GM19463 (cell line): ENCODE results near the gene IQCK.

Experiments
- ATAC-seq: cut with Tn5 transposase; IDR thresholded peaks from one replicate; pipeline ENCODE4 v1.9.1; 2021; ENCODE audit warnings: mild to moderate bottlenecking, moderate library complexity; ENCODE audit not compliant: unreplicated experiment

IQCK gene

DNA sequence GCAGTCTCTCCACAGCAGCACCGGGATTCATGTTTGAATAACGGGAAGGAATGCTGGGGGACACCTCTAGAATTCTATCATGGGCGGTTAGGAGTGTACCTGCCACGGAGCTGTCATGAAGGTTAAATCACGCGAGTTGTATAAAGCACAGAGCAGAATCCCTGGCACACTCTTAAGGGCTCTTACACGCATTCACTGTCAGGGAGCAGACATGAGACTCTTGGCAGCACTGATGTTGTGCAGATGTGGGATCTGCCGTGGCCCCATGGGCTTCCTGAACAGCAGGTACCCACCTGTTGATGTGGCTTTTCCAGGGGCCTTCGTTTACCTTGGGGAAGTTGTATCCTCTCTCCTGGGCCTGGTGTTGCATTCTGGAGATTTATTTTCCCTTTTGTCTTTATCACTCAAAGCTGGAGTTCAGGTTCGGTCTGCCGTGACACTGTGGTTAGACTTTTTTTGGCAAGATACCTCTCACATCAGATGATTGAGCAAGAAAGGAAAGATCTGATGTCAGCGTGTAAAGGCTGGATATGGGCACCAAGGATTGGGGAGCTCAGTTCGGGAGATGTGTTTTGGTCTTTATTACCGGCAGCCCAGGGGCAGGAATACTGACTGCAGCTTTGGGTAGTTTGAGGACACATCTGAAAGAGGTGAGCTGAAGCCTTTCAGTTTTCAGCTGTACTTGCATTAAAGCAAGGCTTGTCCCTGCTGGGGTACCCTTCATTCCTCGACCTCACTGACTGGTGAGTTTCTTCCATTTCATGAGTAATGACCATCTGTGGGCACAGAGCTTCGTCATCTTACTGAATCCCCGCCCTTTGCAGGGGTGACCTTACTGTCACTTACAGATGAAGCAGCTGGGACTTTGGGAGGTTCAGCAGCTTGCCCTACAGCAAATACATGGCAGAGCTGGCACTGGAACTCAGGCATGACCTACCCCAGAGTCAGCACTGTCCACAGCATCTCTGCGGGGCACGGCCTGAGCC is 19.3 kb upstream of the IQCK start:
- no peak for ATAC-seq

DNA sequence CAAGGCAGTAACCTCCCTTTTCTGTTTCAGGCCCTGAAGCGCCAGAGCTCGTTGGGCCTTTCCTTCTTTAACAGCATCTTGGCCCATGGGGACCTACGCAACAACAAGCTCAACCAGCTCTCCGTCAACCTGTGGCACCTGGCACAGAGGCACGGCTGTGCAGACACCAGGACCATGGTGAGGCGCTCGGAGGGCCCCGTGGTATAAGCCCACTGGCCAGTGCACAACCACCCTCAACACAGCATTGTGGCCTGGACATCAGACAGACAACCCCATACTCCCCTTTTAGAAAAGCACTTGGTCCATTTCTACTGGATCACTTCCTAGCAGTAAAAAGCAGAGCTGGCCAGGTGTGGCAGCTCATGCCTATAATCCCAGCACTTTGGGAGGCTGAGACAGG is 18.6 kb upstream of the IQCK start:
- ATAC-seq = no peak

DNA sequence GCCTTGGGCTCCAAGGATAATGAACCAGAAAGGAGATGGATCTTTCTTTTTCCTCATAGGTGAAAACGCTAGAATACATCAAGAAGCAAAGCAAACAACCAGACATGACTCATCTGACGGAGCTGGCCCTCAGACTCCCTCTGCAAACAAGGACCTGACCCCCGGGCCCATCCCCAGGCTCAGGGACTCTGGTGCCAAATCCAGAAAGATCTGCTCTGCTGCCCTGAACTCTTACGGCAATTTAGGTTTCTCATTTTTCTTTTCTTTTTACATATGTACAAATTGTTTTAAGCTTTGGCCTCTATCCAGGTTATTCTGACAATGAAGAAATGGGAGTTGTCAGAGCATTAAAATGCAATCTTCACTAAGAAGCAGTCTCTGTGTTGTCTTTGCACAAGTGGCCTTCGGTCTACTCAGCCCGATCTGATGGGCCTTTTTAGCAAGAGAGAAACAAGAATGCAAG is 17.7 kb upstream of the IQCK start:
- ATAC-seq = no peak

DNA sequence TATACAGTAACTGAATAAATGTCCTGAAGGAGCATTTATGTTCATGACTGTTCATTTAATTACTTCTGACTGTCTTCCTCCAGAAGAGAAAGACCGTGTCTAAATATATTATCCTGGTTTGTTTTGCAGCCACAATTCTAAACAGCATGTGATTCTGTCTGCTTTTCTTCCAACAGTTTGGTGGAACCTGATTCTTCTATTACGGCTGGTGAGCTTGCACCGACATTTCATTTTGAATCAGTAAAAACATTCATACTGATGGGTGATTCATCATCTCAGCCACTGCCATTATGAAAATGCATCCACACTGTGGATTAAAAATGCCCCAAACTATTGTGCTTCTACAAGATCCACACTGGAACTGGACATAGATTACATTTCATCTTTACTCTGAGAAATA is 17.0 kb upstream of the IQCK start:
- no peak for ATAC-seq

DNA sequence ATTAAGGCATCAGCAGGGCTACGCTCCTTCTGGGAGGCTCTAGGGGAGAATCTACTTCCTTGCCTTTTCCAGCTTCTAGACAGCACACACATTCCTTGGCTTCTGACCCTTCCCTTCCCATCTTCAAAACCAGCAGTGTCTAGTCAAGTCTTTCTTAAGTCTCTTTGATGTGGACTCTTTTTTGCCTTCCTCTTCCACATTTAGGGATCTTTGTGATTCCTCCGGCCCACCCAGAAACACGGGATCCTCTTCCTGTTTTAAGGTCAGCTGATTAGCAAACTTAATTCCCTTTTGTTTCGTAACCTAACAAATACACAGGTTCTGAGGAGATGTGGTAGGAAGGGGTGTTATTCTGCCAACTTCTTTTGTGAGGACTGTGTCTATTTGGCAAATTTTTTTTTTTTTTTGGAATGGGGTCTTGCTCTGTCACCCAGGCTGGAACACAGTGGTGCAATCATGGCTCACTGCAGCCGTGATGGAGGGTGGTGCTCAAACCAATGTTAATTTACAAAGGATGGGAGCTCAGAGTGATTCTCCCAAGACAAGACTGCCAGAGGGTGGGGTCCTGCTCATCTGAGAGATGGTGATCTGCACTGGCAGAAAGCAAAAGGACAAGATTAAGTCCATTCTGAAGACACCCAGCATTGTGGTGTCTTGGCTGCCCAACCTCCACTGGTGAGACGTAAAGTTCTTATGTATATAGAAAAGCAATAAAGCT is 14.7 kb upstream of the IQCK start:
- ATAC-seq = no peak

DNA sequence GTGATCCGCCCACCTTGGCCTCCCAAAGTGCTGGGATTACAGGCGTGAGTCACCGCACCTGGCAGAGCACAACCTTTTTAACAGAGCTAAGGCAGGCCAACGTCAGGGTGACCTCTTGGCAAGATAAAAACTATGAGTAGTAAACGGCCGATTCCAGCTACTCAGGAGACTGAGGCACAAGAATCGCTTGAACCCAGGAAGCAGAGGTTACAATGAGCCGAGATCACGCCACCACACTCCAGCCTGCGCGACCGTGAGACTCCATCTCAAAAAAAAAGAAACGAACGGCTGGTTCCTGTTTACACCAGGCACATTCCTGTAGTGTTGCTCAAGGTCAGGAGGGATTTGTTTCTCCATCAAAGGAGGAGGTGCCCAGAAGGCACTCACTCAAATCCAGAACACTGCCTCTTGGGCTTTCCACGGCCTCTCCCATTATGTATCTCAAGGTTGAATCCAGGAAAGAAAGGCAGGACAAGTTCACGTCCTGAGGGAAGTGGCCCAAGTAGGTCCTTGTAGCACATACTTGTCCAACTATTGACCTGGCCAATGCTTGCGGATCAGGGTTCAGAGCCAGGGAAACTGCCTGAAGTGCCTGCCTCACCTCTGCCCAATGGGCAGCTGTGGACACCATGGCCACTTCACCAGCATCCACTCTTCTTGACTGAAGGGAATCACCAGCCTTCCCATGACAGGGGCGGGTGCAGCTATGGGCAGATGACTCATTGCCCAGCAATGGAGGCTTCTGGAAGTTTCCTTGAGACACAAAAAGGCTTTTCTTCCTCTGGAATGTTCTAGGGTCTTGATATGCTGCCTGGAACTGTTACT is 13.5 kb upstream of the IQCK start:
- ATAC-seq = no peak

DNA sequence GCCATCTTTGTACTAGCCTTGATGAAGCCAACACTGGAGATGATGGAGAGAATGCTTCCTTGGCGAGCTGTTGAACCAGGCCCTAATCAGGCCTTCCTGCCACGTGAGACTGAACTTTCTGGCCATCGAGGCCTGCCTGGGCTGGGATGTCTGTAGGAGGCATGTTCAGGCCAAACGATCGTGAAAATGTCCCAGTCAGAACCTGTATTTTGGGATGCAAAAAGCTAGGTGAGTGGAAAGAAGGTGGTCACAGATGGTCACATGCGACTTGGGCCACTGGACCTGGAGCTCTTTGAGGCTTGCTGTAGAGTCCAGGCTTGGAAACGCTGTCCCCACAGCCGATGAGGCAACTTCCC is 12.9 kb upstream of the IQCK start:
- ATAC-seq = no peak

DNA sequence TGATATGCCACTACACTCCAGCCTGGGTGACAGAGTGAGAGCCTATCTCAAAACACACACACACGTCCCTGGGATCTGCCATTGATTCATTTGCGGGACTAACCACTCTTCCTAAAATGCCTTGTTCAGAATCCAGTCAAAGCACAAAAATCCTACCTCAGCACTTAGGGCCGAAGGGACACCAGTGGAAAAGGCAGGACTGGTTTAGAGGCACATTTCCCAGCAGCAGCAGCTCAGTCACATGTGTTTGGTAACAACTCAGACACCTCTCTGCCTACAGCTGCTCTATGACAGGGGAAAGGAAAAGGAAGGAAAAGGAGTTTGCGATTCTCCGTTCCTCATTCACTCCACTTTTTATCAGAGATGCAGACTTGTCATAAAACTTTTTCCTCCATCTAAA is 12.2 kb upstream of the IQCK start:
- no peak for ATAC-seq

DNA sequence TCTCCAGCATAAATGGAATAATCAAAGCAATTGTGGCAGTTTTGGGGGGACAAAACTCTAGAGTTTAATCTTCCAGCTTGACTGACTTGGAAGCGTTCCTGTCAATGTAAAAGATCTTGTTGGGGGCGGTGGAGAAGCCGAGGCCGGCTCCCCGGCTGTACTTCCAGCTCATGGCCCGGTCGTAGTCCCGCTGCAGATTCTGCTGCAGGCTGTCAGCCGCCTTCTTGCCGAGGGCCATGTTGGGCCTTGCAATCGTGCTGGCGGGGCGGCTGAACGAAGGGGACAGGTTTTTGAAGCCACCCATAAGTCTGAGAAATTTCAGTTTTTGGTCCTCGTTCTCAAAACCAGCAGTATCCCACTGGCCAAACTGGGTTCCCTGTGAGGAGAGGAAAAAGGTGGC is 11.2 kb upstream of the IQCK start:
- no peak for ATAC-seq

DNA sequence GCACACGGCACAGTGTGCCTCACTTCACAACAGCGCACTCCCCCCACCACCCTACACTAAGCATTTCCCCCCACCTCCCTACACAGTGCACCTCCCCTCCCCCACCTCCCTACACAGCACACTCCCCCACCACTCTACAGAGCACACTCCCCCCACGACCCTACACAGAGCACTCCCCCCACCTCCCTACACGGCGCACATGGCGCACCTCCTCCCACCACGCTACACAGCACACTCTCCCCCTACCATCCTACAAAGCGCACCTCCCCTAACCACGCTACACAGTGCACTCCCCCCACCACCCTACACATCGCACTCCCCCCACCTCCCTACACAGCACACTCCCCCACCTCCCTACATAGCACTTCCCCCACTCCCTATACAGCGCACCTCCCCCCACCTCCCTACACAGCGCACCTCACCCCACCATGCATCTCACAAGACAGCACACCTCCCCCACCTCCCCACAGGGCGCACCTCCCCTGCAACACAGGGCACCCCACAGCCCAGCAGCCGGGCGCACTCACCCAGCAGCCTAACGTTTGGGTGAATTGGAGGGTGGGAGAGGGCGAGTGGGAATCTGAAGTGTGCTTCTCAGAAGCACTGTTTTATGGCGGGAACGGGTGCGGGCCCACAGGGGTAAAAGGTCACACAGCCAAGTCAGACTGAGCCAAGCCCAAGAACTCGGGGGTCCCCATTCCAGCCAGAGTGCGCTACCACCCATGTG is 10.3 kb upstream of the IQCK start:
- ATAC-seq = no peak

DNA sequence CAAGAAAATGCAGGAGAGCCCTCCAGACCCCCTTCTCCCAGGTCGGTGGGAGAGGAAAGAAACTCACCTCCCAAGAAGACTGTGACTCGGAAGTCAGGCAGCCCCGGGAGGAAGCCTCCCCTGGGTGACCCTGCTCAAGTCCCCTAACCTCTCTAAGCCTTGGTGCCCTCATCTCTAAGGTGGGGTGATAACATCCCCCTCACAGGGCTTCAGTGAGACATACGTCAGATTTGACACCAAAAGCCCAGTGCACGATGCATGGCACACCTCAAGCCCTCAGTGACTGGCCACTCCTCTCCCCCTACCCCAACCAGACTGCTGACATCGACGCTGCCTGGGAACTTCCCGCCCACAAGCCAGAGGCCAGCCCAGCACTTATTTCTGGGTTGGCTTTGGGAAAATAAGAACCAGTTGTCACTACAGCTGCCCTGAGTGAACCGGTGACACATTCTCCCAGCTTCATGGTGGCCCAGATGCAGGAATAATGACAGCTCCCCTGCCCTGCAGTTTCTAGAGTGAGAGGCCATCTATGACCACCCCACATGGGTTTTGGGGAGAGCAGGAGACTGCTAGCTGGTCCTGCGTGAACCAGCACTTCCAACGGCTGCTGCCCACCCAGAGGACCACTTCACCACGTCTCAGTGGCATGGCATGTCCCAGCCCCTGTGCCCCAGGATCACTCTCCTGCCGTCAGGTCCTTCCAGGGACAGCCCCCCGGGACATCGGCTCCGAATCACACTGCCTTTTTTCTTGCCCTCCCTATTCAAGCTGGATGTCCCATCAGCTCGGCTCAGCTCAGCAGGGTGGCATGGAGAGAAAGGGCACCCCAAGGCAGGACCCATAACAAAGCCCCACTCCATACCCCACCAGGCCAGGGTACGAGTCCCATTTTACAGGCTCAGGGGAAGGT is 9.5 kb upstream of the IQCK start:
- no peak for ATAC-seq

DNA sequence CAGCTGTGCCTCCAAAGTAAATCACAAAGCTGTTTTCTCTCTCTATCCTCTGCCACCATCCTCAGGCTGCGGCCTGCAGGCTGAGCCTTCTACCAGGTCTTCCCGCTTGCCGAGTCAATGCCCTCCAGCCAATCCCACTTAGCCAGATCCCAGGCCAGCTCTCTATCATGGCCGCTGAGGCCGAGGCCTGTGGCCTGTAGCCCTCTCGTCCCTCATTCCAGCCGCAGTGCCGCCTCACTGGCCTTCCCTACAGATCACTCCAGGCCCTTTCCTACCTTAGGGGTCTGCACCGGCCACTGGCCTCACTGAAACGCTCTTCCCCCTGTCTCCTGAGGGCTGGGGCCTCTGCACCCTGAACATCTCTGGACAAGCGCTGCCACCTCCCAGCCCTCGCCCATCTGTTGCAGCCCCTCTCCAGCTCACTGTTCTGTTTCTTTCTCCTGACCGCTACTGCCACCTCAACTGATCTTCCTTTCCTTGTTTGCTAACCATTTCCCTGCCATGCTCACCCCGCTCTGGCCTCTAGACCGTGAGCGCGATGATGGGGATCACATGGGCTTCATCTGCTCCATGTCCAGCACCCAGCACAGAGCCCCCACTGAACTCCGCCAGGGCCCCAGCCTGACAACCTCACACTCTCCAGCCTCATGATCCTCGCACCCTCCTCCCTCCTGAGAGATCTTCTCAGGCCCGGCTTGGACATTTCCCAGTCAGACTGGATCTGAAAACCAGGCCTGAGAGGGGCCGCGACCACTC is 8.5 kb upstream of the IQCK start:
- no peak for ATAC-seq

DNA sequence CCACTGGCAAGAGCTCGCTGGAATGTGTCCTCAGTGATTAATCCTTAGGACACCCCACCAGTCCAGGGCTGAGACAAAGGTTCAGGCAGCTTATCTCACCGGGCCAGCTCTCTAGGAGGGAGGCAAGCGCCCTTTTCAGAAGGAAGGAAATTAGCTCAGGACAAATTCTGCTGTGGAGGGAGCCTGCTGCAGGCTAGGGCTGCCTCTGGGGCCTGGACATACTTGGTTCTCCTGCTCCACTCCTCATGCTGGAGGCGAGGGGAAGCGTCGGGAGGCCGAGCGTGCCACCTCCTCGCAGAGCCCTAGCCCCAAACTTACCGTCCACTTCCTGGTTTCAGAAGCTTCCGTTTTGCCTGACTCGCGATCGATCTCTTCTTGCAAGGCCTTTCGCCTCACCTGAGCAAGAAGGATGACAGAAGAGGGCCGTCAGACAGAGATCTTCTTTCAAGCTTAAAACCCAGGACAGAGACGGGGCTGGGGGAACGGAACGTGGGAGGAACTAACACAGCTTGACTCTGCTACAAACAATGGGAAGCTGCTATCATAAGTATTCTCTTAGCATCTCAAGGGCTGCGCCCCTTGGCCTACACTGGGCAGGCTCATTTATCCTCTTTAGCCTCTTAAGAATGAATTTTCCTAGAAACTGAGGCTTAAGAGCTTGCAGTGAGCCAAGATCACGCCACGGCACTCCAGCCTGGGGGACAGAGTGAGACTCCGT is 7.7 kb upstream of the IQCK start:
- no peak for ATAC-seq

DNA sequence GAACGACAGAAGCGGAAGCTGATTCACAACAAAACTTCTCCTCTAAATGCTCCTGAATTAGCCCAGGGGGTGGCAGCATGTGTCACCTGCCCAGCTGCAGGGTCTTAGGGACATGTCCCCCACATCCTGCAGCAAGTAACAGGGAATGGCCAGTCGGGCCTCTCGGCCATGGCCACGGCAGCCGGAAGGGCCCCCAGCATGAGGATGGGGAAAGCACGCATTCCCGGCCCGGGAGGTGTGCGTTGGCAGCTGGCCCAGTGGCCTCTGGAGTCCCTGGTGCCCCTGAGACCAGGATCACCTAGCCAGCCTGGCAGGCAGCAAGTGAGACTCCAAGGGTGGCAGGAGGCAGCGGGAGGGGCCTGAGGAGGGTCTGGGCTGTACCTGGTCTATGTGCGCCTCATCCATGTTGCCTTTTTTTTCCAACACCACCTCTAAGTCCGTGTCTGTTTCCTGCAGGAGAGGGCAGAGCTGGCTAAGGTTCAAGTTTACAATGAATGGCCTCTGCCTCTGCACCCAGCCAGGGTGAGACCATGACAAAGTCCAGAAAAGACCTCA is 7.0 kb upstream of the IQCK start:
- no peak for ATAC-seq

DNA sequence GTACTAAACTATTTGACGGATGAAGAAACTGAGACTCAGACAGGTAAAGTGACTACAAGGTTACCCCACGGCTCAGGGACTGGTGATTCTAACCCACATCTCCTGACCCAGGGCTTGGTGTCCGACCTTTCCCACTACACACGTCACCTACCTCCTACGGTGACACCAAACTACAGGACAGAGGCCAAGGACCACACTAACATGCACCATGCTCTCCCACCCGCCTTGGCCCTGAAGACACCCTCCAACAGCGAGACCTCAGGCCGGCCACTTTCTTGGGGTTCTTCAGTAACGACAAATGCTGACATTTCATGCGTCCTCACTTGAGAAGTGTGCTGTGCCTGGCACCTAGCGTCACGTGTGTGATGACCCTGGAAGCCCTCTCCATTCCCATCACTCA is 6.4 kb upstream of the IQCK start:
- no peak for ATAC-seq

DNA sequence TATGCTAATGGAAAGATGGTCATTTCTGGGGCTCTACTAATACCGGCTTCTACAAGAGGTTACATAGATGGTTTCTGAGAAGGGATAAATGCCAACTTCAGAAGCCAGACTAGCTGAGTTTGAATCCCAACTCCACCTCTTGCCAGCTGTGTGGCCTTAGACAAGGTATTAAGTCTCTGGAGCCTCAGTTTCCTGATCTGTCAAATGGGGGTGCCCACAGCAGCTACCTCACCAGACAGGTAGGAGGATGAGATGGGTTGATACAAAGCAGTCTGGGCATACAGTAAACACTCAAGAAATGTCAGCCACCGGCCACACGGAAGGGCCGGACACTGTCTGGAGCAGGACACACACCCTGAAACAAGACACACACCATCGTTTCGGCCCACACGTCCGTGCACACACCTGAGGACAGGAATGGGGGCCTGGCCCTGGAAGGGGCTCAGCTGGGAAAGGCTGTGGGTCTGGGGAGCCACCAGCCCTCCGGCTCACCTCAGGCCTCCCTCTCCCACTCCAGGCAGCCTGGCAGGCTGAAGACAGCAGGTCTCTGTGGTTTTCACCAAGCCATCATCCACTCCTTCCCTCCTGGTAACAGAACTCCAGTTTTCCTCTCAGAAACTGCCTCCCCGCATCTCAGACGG is 5.5 kb upstream of the IQCK start:
- ATAC-seq = no peak

DNA sequence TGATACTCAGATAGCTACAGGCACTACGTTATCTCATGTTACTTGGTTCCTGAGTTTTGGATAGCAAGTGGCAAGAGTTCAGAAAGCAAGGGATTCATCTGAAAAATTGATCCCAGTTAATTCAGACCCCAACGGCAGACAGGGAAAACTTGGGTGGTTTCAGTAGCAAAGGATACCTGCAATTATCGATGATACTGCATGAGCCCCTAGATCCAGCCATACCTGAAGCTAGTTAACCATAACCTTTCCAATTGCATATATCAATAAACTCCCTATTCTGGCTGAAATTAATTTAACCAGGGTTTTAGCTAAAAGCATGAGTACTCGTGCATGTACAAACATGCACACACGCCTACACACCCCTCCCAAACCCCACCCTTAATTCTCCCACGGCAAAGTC is 4.4 kb upstream of the IQCK start:
- ATAC-seq = no peak

DNA sequence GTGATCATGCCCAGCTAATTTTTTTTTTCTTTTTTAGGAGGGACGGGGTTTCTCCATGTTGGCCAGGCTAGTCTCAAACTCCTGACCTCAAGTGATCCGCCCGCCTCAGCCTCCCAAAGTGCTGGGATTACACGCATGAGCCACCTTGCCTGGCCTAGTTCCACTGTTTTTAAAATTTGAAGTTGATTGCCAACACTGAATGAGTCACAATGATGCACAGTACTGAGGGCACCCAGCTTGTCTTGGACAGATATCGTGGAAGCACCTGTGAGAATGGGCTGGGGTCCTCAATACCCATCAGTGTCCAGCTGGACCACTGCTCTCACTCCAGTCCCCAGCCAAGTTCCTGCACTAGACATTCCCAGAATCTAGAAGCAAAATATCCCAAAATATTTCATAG is 2.5 kb upstream of the IQCK start:
- no peak for ATAC-seq
